Liver (tissue), 9 donors: ENCODE measurements around the gene HDGFL3. TPM values are rescaled to one million over a fixed set of nuclear protein-coding genes. Genes with fewer than 3 reads are reported as not detected.

ENCODE experiments used
- DNase-seq: peaks from one replicate; pipeline ENCODE4 v3.0.0-alpha.2; 2017; ENCODE audit warnings: low spot score
- H3K27ac ChIP-seq, 2 donors: one replicate each; pipeline ENCODE4 v1.7.0; 2013; ENCODE audit warnings: inconsistent platforms in 2 of 2, low read length in 2 of 2, control low read depth in 1 of 2, low read depth in 1 of 2, mild to moderate bottlenecking in 1 of 2
- H3K27me3 ChIP-seq, 4 donors: one replicate each; pipeline versions ENCODE4 v1.6.1 to v1.7.0; 2013; ENCODE audit warnings: low read length in 3 of 4, inconsistent platforms in 1 of 4, mild to moderate bottlenecking in 1 of 4, moderate library complexity in 1 of 4; ENCODE audit not compliant: control insufficient read depth in 4 of 4, insufficient read depth in 4 of 4
- H3K36me3 ChIP-seq, 4 donors: one replicate each; pipeline versions ENCODE4 v1.6.1 to v1.7.0; 2013; ENCODE audit warnings: low read length in 3 of 4, mild to moderate bottlenecking in 3 of 4, low read depth in 1 of 4, moderate library complexity in 1 of 4; ENCODE audit not compliant: control insufficient read depth in 4 of 4, insufficient read depth in 3 of 4
- H3K4me1 ChIP-seq, 4 donors: one replicate each; pipeline versions ENCODE4 v1.6.1 to v1.7.0; 2013; ENCODE audit warnings: low read length in 3 of 4, mild to moderate bottlenecking in 3 of 4, moderate library complexity in 1 of 4; ENCODE audit not compliant: control insufficient read depth in 4 of 4, insufficient read depth in 4 of 4
- H3K4me3 ChIP-seq, 3 donors: one replicate each; pipeline versions ENCODE4 v1.6.1 to v1.7.0; 2013; ENCODE audit warnings: low read length in 3 of 3, control low read depth in 1 of 3, low read depth in 1 of 3, mild to moderate bottlenecking in 1 of 3
- H3K9ac ChIP-seq, 2 donors: one replicate each; pipeline ENCODE4 v1.7.0; 2013; ENCODE audit warnings: low read length in 2 of 2, mild to moderate bottlenecking in 2 of 2, moderate library complexity in 2 of 2, control low read depth in 1 of 2, low read depth in 1 of 2
- H3K9me3 ChIP-seq, 4 donors: one replicate each; pipeline versions ENCODE4 v1.6.1 to v1.7.0; 2013; ENCODE audit warnings: low read length in 3 of 4; ENCODE audit not compliant: control insufficient read depth in 4 of 4
- ATF3 ChIP-seq: IDR thresholded peaks from 2 replicates; pipeline ENCODE4 v1.6.1; 2016; ENCODE audit warnings: antibody characterized with exemption
- CTCF ChIP-seq: fragments of 150-350 bp; IDR thresholded peaks from 2 replicates; pipeline ENCODE4 v1.5.1; 2017; ENCODE audit warnings: improper control_type of control experiment, low read depth, low read length; ENCODE audit not compliant: missing input control
- EGR1 ChIP-seq, 2 donors: IDR thresholded peaks; 2 replicates each; pipeline ENCODE4 v1.6.1; 2016 to 2018; ENCODE audit warnings: antibody characterized with exemption in 2 of 2, low read depth in 2 of 2
- FOXA1 ChIP-seq: IDR thresholded peaks from 2 replicates; pipeline ENCODE4 v1.6.1; 2016; ENCODE audit warnings: antibody characterized with exemption
- HNF4A ChIP-seq, 2 donors: conservative IDR thresholded peaks; 2 replicates each; pipeline ENCODE4 v1.6.1; 2016; ENCODE audit warnings: antibody characterized with exemption in 2 of 2, mild to moderate bottlenecking in 2 of 2
- HNF4G ChIP-seq: IDR thresholded peaks from 2 replicates; pipeline ENCODE4 v1.6.1; 2016; ENCODE audit warnings: antibody characterized with exemption
- JUND ChIP-seq, 2 donors: IDR thresholded peaks; 2 replicates each; pipeline ENCODE4 v1.6.1; 2016; ENCODE audit warnings: antibody characterized with exemption in 2 of 2
- MAX ChIP-seq: IDR thresholded peaks from 2 replicates; pipeline ENCODE4 v1.6.1; 2016; ENCODE audit warnings: antibody characterized with exemption
- NR2F2 ChIP-seq: IDR thresholded peaks from 2 replicates; pipeline ENCODE4 v1.6.1; 2016; ENCODE audit warnings: antibody characterized with exemption
- RAD21 ChIP-seq, 2 donors: IDR thresholded peaks; 2 replicates each; pipeline ENCODE4 v1.6.1; 2016; ENCODE audit warnings: antibody characterized with exemption in 2 of 2, mild to moderate bottlenecking in 2 of 2
- REST ChIP-seq: IDR thresholded peaks from 2 replicates; pipeline ENCODE4 v1.6.1; 2016; ENCODE audit warnings: antibody characterized with exemption, mild to moderate bottlenecking
- RXRA ChIP-seq, 2 donors: IDR thresholded peaks; 2 replicates each; pipeline ENCODE4 v1.6.1; 2017 to 2018; ENCODE audit warnings: antibody characterized with exemption in 2 of 2, mild to moderate bottlenecking in 1 of 2
- SP1 ChIP-seq: IDR thresholded peaks from 2 replicates; pipeline ENCODE4 v1.6.1; 2018; ENCODE audit warnings: antibody characterized with exemption, mild to moderate bottlenecking
- TAF1 ChIP-seq: conservative IDR thresholded peaks from 2 replicates; pipeline ENCODE4 v1.6.1; 2016; ENCODE audit warnings: antibody characterized with exemption, mild to moderate bottlenecking
- YY1 ChIP-seq: IDR thresholded peaks from 2 replicates; pipeline ENCODE4 v1.6.1; 2016; ENCODE audit warnings: antibody characterized with exemption, mild to moderate bottlenecking
- ZBTB33 ChIP-seq: IDR thresholded peaks from 2 replicates; pipeline ENCODE4 v1.6.1; 2016; ENCODE audit warnings: antibody characterized with exemption
- WGBS: extraction: QIAGEN DNeasy Blood & Tissue Kit; methylation state at CpG from one replicate; pipeline ENCODE4 v1.1.7; 2013; 5-methylcytosine and 5-hydroxymethylcytosine counted together
- polyA plus RNA-seq, 2 donors: library from polyadenylated mRNA; stranded (reverse) in 1 of 2; unstranded in 1 of 2; fragments of 200-250 nt in 1 of 2; fragments of >200 nt in 1 of 2; fragmentation: Nextera tagmentation in 1 of 2; extraction: Ambion mirVana in 1 of 2; gene quantifications; one replicate each; pipeline versions ENCODE4 v1.2.1 to v1.2.3, GENCODE V29; 2013 to 2015
- total RNA-seq, 2 donors: library from RNA; depleted of rRNA; stranded (reverse); fragments of >200 nt; gene quantifications; one replicate each; pipeline ENCODE4 v1.2.3, GENCODE V29; 2014
- donor health status: healthy.
- donor health status: healthy.
- donor health status: healthy.
- donor health status: healthy.
- donor health status: healthy.

The HDGFL3 gene
- total and polyA plus RNA-seq, 4 donors, result 0.44 to 3.5 (median 1.0) TPM

GRCh38 chr15:83112233-83112955 lies 95.2 kb downstream of the HDGFL3 start:
- TF ChIP-seq CTCF, result no peak
- no peak for TF ChIP-seq YY1
- TF ChIP-seq SP1, result no peak
- TF ChIP-seq HNF4G, result no peak
- no peak for TF ChIP-seq RAD21 (IDR thresholded peaks at IDR 0.05)
- TF ChIP-seq MAX, result no peak
- TF ChIP-seq ATF3, result no peak
- no peak for TF ChIP-seq TAF1
- no peak for TF ChIP-seq RXRA (IDR thresholded peaks at IDR 0.05)
- no peak for TF ChIP-seq HNF4A (conservative IDR thresholded peaks at IDR 0.05)
- TF ChIP-seq ZBTB33, result no peak
- no peak for TF ChIP-seq JUND (IDR thresholded peaks at IDR 0.05)
- TF ChIP-seq FOXA1, result no peak
- no peak for TF ChIP-seq NR2F2
- no peak for TF ChIP-seq REST
- no peak for TF ChIP-seq EGR1 (IDR thresholded peaks at IDR 0.05; ENCODE audit: low read depth in 2 of 2)
- 68% methylated on average over 8 of the region's 8 CpGs for WGBS
- Histone ChIP-seq H3K4me1 (peaks cover 1 to 15% (median 4%) of the 10 kb centered on the region in 4 donors), H3K27me3 (peaks cover 0 to 3% (median 2%) of the 10 kb centered on the region in 4 donors), H3K36me3 (no peaks in the 10 kb centered on the region), H3K27ac (no peak overlapping the region), H3K9me3 (no peaks in the 10 kb centered on the region), H3K4me3 (no peak overlapping the region), H3K9ac (no peak overlapping the region)
- no peak for DNase-seq
